Measurements from ENCODE around the gene KLK7.

- no peak for TF ChIP-seq CTCF (IDR thresholded peaks at IDR 0.05; ENCODE audit: low read length)
- no peak for TF ChIP-seq EZH2 (optimal IDR thresholded peaks at IDR 0.05; ENCODE audit: low read depth, low read length)
- TF ChIP-seq EZH2phosphoT487 (IDR thresholded peaks at IDR 0.05; ENCODE audit: low read length): no peak
Observed at GRCh38 chr19:51030631-51031030, 46.9 kb upstream of the KLK7 start.
